GM23338 (cell line): ENCODE results near the gene ZHX3. TPM values are rescaled to one million over a fixed set of nuclear protein-coding genes. Genes with fewer than 3 reads are reported as not detected.
A peak's percentile ranks its signal among the peaks of the same experiment; 100 is the strongest.

Experiments
- ATAC-seq: fragments of 200-7000 bp; cut with Tn5 transposase; 3 replicates; pipeline ENCODE4 v1.9.1; 2020
- DNase-seq: peaks from one replicate; pipeline ENCODE4 v3.0.0-alpha.2; 2015; ENCODE audit warnings: low spot score
- H2AFZ ChIP-seq: fragments of 200-600 bp; sonication (generic); 2 replicates; pipeline ENCODE4 v1.8.0; 2016; ENCODE audit warnings: antibody characterized with exemption, mild to moderate bottlenecking, moderate library complexity
- H3F3A ChIP-seq: fragments of 200-600 bp; sonication (generic); replicated peaks from 2 replicates; pipeline ENCODE4 v1.8.0; 2017; ENCODE audit warnings: antibody characterized with exemption, mixed run types, low read depth
- H3K27ac ChIP-seq: fragments of 200-600 bp; sonication (generic); 2 replicates; pipeline ENCODE4 v1.6.1; 2016; ENCODE audit warnings: low read depth
- H3K27me3 ChIP-seq: fragments of 200-600 bp; sonication (generic); 2 replicates; pipeline ENCODE4 v1.8.0; 2016; ENCODE audit warnings: mild to moderate bottlenecking, mixed run types, moderate library complexity; ENCODE audit not compliant: insufficient read depth
- H3K36me3 ChIP-seq: fragments of 200-600 bp; sonication (generic); 2 replicates; pipeline ENCODE4 v1.8.0; 2016; ENCODE audit warnings: mild to moderate bottlenecking; ENCODE audit not compliant: insufficient read depth
- H3K4me1 ChIP-seq: fragments of 200-600 bp; sonication (generic); 2 replicates; pipeline ENCODE4 v1.8.0; 2016; ENCODE audit warnings: mild to moderate bottlenecking, moderate library complexity; ENCODE audit not compliant: insufficient read depth
- H3K4me2 ChIP-seq: fragments of 200-600 bp; sonication (generic); 2 replicates; pipeline ENCODE4 v1.7.1; 2017; ENCODE audit warnings: mixed run types
- H3K4me3 ChIP-seq: fragments of 200-600 bp; sonication (generic); 2 replicates; pipeline ENCODE4 v1.6.1; 2016; ENCODE audit warnings: mixed run types
- H3K79me2 ChIP-seq: fragments of 200-600 bp; sonication (generic); replicated peaks from 2 replicates; pipeline ENCODE4 v1.8.0; 2017; ENCODE audit warnings: mild to moderate bottlenecking; ENCODE audit not compliant: insufficient read depth
- H3K9me2 ChIP-seq: fragments of 200-600 bp; sonication (generic); 2 replicates; pipeline ENCODE4 v1.8.0; 2017; ENCODE audit not compliant: insufficient read depth
- H4K20me1 ChIP-seq: fragments of 200-600 bp; sonication (generic); replicated peaks from 2 replicates; pipeline ENCODE4 v1.8.0; 2017; ENCODE audit warnings: mild to moderate bottlenecking; ENCODE audit not compliant: insufficient read depth
- H3K27ac Mint-ChIP-seq: 2 replicates; pipeline ENCODE4 v1.8.0; 2020; ENCODE audit warnings: inconsistent platforms, mild to moderate bottlenecking, moderate library complexity, mixed read lengths
- H3K27me3 Mint-ChIP-seq: 3 replicates; pipeline ENCODE4 v1.8.0; 2022; ENCODE audit warnings: low read depth, mild to moderate bottlenecking, moderate library complexity, mixed read lengths, inconsistent platforms; ENCODE audit not compliant: insufficient read depth, poor library complexity
- H3K36me3 Mint-ChIP-seq: 3 replicates; pipeline ENCODE4 v1.8.0; 2021; ENCODE audit warnings: low read depth, mild to moderate bottlenecking, inconsistent platforms, moderate library complexity, mixed read lengths
- H3K4me1 Mint-ChIP-seq: 3 replicates; pipeline ENCODE4 v1.8.0; 2020; ENCODE audit warnings: mild to moderate bottlenecking, inconsistent platforms, mixed read lengths
- H3K4me3 Mint-ChIP-seq: 3 replicates; pipeline ENCODE4 v1.8.0; 2021; ENCODE audit warnings: moderate library complexity, mild to moderate bottlenecking, inconsistent platforms, mixed read lengths
- H3K9me3 Mint-ChIP-seq: 3 replicates; pipeline ENCODE4 v1.8.0; 2020; ENCODE audit warnings: moderate library complexity, mild to moderate bottlenecking, inconsistent platforms, mixed read lengths
- CREB1 ChIP-seq: fragments of 250-450 bp; sonication (Bioruptor Pico); IDR thresholded peaks from 2 replicates; pipeline ENCODE4 v1.5.0; 2020; ENCODE audit warnings: low read depth, mild to moderate bottlenecking, moderate library complexity
- CTCF ChIP-seq, 2 experiments: fragments of 200-600 bp in 1 of 2; sonication (generic) in 1 of 2; conservative IDR thresholded peaks; 2 replicates each; pipeline versions ENCODE4 v1.5.1 to v1.6.1; 2016 to 2017; ENCODE audit warnings: antibody characterized with exemption in 2 of 2, low read depth in 2 of 2, mild to moderate bottlenecking in 2 of 2, moderate library complexity in 1 of 2
- ETS1 ChIP-seq: IDR thresholded peaks from 2 replicates; pipeline ENCODE4 v1.6.1; 2016; ENCODE audit warnings: antibody characterized with exemption
- EZH2 ChIP-seq: fragments of 200-600 bp; sonication (generic); IDR thresholded peaks from one replicate; pipeline ENCODE4 v1.8.0; 2017; ENCODE audit warnings: antibody characterized with exemption, mild to moderate bottlenecking, low read depth; ENCODE audit not compliant: unreplicated experiment
- EZH2phosphoT487 ChIP-seq: fragments of 200-600 bp; sonication (generic); IDR thresholded peaks from one replicate; pipeline ENCODE4 v1.8.1; 2018; ENCODE audit warnings: antibody characterized with exemption; ENCODE audit not compliant: unreplicated experiment
- JUNB ChIP-seq: IDR thresholded peaks from one replicate; pipeline ENCODE4 v1.6.1; 2016; ENCODE audit warnings: antibody characterized with exemption; ENCODE audit not compliant: unreplicated experiment
- NANOG ChIP-seq: IDR thresholded peaks from 2 replicates; pipeline ENCODE4 v1.6.1; 2016; ENCODE audit warnings: antibody characterized with exemption, borderline replicate concordance
- STAT1 ChIP-seq: IDR thresholded peaks from one replicate; pipeline ENCODE4 v1.6.1; 2016; ENCODE audit warnings: antibody characterized with exemption; ENCODE audit not compliant: unreplicated experiment
- polyA plus RNA-seq: library from polyadenylated mRNA; unstranded; fragments of >200 nt; fragmentation: Nextera tagmentation; extraction: Ambion mirVana; gene quantifications from 2 replicates; pipeline ENCODE4 v1.2.1, GENCODE V29; 2016
- total RNA-seq: library from RNA; depleted of rRNA; stranded (reverse); fragments of >200 nt; shearing (Covaris generic); gene quantifications from 2 replicates; pipeline ENCODE4 v1.2.3, GENCODE V29; 2014

ZHX3 gene
- total and polyA plus RNA-seq, 2 experiments from 2014 or later, result 1.7 to 2.8 TPM

GRCh38 chr20:41249411-41250281 lies 67.9 kb downstream of the ZHX3 start:
- H3K36me3 ChIP-seq, result no peaks in the 10 kb centered on the region
- H3K27ac Mint-ChIP-seq, result no peak overlapping the region
- peaks cover 6% of the 10 kb centered on the region for H3K4me1 ChIP-seq
- H3K4me1 Mint-ChIP-seq, result peaks cover 14% of the 10 kb centered on the region
- H3K27ac ChIP-seq, result no peak overlapping the region
- no peaks in the 10 kb centered on the region for H3F3A ChIP-seq
- H3K9me3 Mint-ChIP-seq, result no peaks in the 10 kb centered on the region
- H3K4me2 ChIP-seq, result 0 out of 2 replicates have a peak overlapping the region, but pooled peaks have one; percentile 35
- DNase-seq (peak; percentile 91), ATAC-seq (peak; percentile 87)
- no peaks in the 10 kb centered on the region for H3K79me2 ChIP-seq
- no peak for TF ChIP-seq CREB1 (CRISPR knock-in tag)
- no peak for TF ChIP-seq ETS1
- no peak for TF ChIP-seq NANOG
- TF ChIP-seq EZH2, result no peak
- peak; percentile 76 for TF ChIP-seq CTCF (conservative IDR thresholded peaks at IDR 0.05; ENCODE audit: low read depth in 2 of 2)
- TF ChIP-seq JUNB, result no peak
- peak overlapping the region; percentile 39; the same call in 1 of the 2 replicates for H2AFZ ChIP-seq
- no peaks in the 10 kb centered on the region for H3K9me2 ChIP-seq
- H3K27me3 ChIP-seq, result no peaks in the 10 kb centered on the region
- peaks cover 11% of the 10 kb centered on the region for H3K27me3 Mint-ChIP-seq
- no peak overlapping the region for H3K4me3 ChIP-seq
- peak overlapping the region; percentile 38; the same call in 1 of the 3 replicates for H3K4me3 Mint-ChIP-seq
- H4K20me1 ChIP-seq, result no peaks in the 10 kb centered on the region
- H3K36me3 Mint-ChIP-seq, result no peaks in the 10 kb centered on the region

- Mint-ChIP-seq H3K27ac (no peak overlapping the region), H3K4me3 (no peak overlapping the region), H3K27me3 (peaks cover 19% of the 10 kb centered on the region), H3K4me1 (peaks cover 17% of the 10 kb centered on the region), H3K36me3 (no peaks in the 10 kb centered on the region), H3K9me3 (no peaks in the 10 kb centered on the region)
- Histone ChIP-seq H3K4me2 (no peak overlapping the region), H3F3A (no peaks in the 10 kb centered on the region), H3K4me1 (peaks cover 6% of the 10 kb centered on the region), H2AFZ (no peak overlapping the region), H3K4me3 (no peak overlapping the region), H3K79me2 (no peaks in the 10 kb centered on the region), H3K36me3 (no peaks in the 10 kb centered on the region), H3K27ac (no peak overlapping the region), H3K9me2 (no peaks in the 10 kb centered on the region), H3K27me3 (no peaks in the 10 kb centered on the region), H4K20me1 (no peaks in the 10 kb centered on the region)
- ATAC-seq, result no peak
- no peak for DNase-seq
- no peak for TF ChIP-seq CTCF (conservative IDR thresholded peaks at IDR 0.05; ENCODE audit: low read depth in 2 of 2)
- TF ChIP-seq CREB1 (CRISPR knock-in tag), result no peak
- no peak for TF ChIP-seq EZH2
- no peak for TF ChIP-seq STAT1
- TF ChIP-seq EZH2phosphoT487, result no peak
- TF ChIP-seq ETS1, result no peak
Observed at GRCh38 chr20:41248368-41249024, 69.0 kb downstream of the ZHX3 start.
